CD8-positive, alpha-beta memory T cell (primary cell): ENCODE data around the gene ME2. TPM values are rescaled to one million over a fixed set of nuclear protein-coding genes. Genes with fewer than 3 reads are reported as not detected.
"Not testable (repeated sequence)": the region's sequence is repeated elsewhere in the genome, so short reads cannot be mapped to it uniquely, and the experiment has no call there.

ENCODE experiments used
- CTCF ChIA-PET: fragments of 350-600 bp; sonication (Branson Sonifier 250); formaldehyde crosslinking; loops from one replicate; lab custom pipeline; 2021; ENCODE audit warnings: antibody characterized with exemption; lab: Charles Lee
- POLR2A ChIA-PET: fragments of 350-600 bp; sonication (Branson Sonifier 250); formaldehyde crosslinking; loops from one replicate; lab custom pipeline; 2021; ENCODE audit warnings: antibody characterized with exemption; lab: Charles Lee
- DNase-seq, 5 donors: peaks; one replicate each; pipeline versions ENCODE4 v3.0.0 to v3.0.0-alpha.2; 2020 to 2022; ENCODE audit warnings: mixed read lengths in 1 of 5
- H3K27ac ChIP-seq: one replicate; pipeline ENCODE4 v1.7.0; 2013; ENCODE audit warnings: low read depth, mild to moderate bottlenecking, low read length, moderate library complexity
- H3K27me3 ChIP-seq: 2 replicates; pipeline ENCODE4 v1.7.0; 2013; ENCODE audit warnings: low read length, mild to moderate bottlenecking; ENCODE audit not compliant: insufficient read depth, poor library complexity, severe bottlenecking
- H3K36me3 ChIP-seq: 2 replicates; pipeline ENCODE4 v1.7.0; 2013; ENCODE audit warnings: mild to moderate bottlenecking, low read length, moderate library complexity; ENCODE audit not compliant: insufficient read depth
- H3K4me1 ChIP-seq: 2 replicates; pipeline ENCODE4 v1.7.0; 2013; ENCODE audit warnings: mild to moderate bottlenecking, low read length, moderate library complexity; ENCODE audit not compliant: insufficient read depth
- H3K4me3 ChIP-seq: 2 replicates; pipeline ENCODE4 v1.7.0; 2013; ENCODE audit warnings: mild to moderate bottlenecking, low read length
- H3K9me3 ChIP-seq: 2 replicates; pipeline ENCODE4 v1.7.0; 2013; ENCODE audit warnings: mild to moderate bottlenecking, low read length
- H3K27ac Mint-ChIP-seq, 8 donors: one replicate each; pipeline ENCODE4 v1.8.0; 2020 to 2021; ENCODE audit warnings: mixed read lengths in 8 of 8, mild to moderate bottlenecking in 6 of 8, inconsistent platforms in 3 of 8, moderate library complexity in 3 of 8
- H3K27me3 Mint-ChIP-seq, 2 donors: one replicate each; pipeline ENCODE4 v1.8.0; 2020 to 2021; ENCODE audit warnings: mixed read lengths in 2 of 2, mild to moderate bottlenecking in 1 of 2, moderate library complexity in 1 of 2
- H3K36me3 Mint-ChIP-seq, 3 donors: one replicate each; pipeline ENCODE4 v1.8.0; 2020 to 2021; ENCODE audit warnings: mixed read lengths in 3 of 3, inconsistent platforms in 1 of 3, mild to moderate bottlenecking in 1 of 3
- H3K4me1 Mint-ChIP-seq, 3 donors: one replicate each; pipeline ENCODE4 v1.8.0; 2020 to 2021; ENCODE audit warnings: mixed read lengths in 3 of 3, inconsistent platforms in 1 of 3, mild to moderate bottlenecking in 1 of 3
- H3K4me3 Mint-ChIP-seq, 7 donors: one replicate each; pipeline ENCODE4 v1.8.0; 2020 to 2021; ENCODE audit warnings: mixed read lengths in 7 of 7, mild to moderate bottlenecking in 6 of 7, moderate library complexity in 4 of 7, inconsistent platforms in 2 of 7
- H3K9me3 Mint-ChIP-seq, 5 donors: one replicate each; pipeline ENCODE4 v1.8.0; 2020 to 2022; ENCODE audit warnings: mixed read lengths in 5 of 5, mild to moderate bottlenecking in 3 of 5, moderate library complexity in 2 of 5, inconsistent platforms in 1 of 5
- polyA plus RNA-seq: library from polyadenylated mRNA; unstranded; fragments of 300-500 nt; fragmentation: Illumina TruSeq; gene quantifications from one replicate; pipeline ENCODE4 v1.2.3, GENCODE V29; 2021
- total RNA-seq, 2 experiments: library from RNA; stranded (reverse); gene quantifications; one replicate each; pipeline ENCODE4 v1.2.3, GENCODE V29; 2021

ME2 gene
- total and polyA plus RNA-seq, 3 experiments from 2014 or later, result 53.9 to 120 (median 114) TPM

GRCh38 chr18:50934545-50935211 lies 55.8 kb downstream of the ME2 start:
- Mint-ChIP-seq H3K4me1 (peaks cover 2 to 8% (median 4%) of the 10 kb centered on the region in 3 donors), H3K4me3 (no peak overlapping the region), H3K9me3 (no peaks in the 10 kb centered on the region), H3K27ac (peak overlapping the region in 1 of 8 donors; percentile 21), H3K36me3 (peaks cover 0 to 57% (median 14%) of the 10 kb centered on the region in 3 donors), H3K27me3 (no peaks in the 10 kb centered on the region)
- ChIA-PET CTCF (no interaction called here), POLR2A (interaction anchor here (0.6 kb wide), 1 partner anchor 11 kb away, joined by 3 read pairs; no protein-coding TSS in a partner anchor)
- no peak overlapping the region for H3K27ac ChIP-seq
- DNase-seq, result no peak
- no peaks in the 10 kb centered on the region for H3K9me3 ChIP-seq
- H3K27me3 ChIP-seq, result no peaks in the 10 kb centered on the region
- no peaks in the 10 kb centered on the region for H3K36me3 ChIP-seq
- H3K4me3 ChIP-seq, result no peak overlapping the region
- no peaks in the 10 kb centered on the region for H3K4me1 ChIP-seq

DNA sequence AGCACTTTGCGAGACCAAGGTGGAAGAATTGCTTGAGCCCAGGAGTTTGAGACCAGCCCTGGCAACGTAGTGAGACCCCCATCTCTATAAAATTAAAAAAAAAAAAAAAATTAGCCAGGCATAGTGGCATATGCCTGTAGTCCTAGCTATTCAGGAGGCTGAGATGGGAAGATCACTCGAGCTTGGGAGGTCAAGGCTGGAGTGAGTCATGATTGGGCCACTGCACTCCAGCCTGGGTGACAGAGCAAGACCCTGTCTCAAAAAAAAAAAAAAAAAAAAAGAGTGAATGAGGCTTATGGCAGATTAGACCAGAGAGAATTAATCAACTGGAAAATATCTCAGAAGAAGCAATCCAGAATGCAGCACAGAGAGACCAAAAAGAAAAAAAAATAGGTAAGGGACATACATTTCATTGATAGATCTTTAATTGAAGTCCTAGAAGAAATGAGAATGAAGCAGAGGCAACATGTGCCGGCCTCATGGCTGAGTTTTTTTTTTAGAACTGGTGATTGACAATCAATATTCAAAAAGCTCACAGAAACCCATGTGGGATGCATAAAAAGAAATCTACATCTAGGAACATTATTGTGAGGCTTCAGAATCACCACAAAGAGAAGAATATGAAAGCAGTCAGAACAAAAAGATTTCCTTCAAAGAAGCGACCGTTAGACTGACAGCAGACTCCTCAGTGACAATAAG lies 56.7 kb downstream of the ME2 start:
- DNase-seq, result no peak
- CTCF ChIA-PET, result no interaction called here
- H3K36me3 Mint-ChIP-seq, result peaks cover 0 to 58% (median 15%) of the 10 kb centered on the region in 3 donors
- Histone ChIP-seq H3K9me3 (no peaks in the 10 kb centered on the region), H3K4me1 (no peaks in the 10 kb centered on the region), H3K36me3 (peaks cover 3% of the 10 kb centered on the region), H3K27ac (no peak overlapping the region), H3K27me3 (no peaks in the 10 kb centered on the region), H3K4me3 (no peak overlapping the region)
- no peaks in the 10 kb centered on the region for H3K27me3 Mint-ChIP-seq
- H3K4me1 Mint-ChIP-seq, result peaks cover 2 to 8% (median 4%) of the 10 kb centered on the region in 3 donors
- no peak overlapping the region for H3K4me3 Mint-ChIP-seq
- H3K27ac Mint-ChIP-seq, result peak overlapping the region in 2 of 8 donors; percentile 30 to 46
- no peaks in the 10 kb centered on the region for H3K9me3 Mint-ChIP-seq
- POLR2A ChIA-PET, result interaction anchor here (0.6 kb wide), 1 partner anchor 12 kb away, joined by 3 read pairs; no protein-coding TSS in a partner anchor

GRCh38 chr18:50937183-50937582 lies 58.3 kb downstream of the ME2 start:
- CTCF ChIA-PET, result no interaction called here
- Mint-ChIP-seq H3K27ac (peak overlapping the region in 6 of 8 donors; percentile 2 to 72 (median 30)), H3K4me3 (no peak overlapping the region), H3K9me3 (no peaks in the 10 kb centered on the region), H3K27me3 (no peaks in the 10 kb centered on the region), H3K4me1 (peaks cover 2 to 8% (median 4%) of the 10 kb centered on the region in 3 donors), H3K36me3 (peaks cover 0 to 61% (median 15%) of the 10 kb centered on the region in 3 donors)
- Histone ChIP-seq H3K27me3 (no peaks in the 10 kb centered on the region), H3K4me3 (no peak overlapping the region), H3K4me1 (no peaks in the 10 kb centered on the region), H3K36me3 (peaks cover 3% of the 10 kb centered on the region), H3K27ac (no peak overlapping the region), H3K9me3 (no peaks in the 10 kb centered on the region)
- no peak for DNase-seq
- POLR2A ChIA-PET, result no interaction called here

DNA sequence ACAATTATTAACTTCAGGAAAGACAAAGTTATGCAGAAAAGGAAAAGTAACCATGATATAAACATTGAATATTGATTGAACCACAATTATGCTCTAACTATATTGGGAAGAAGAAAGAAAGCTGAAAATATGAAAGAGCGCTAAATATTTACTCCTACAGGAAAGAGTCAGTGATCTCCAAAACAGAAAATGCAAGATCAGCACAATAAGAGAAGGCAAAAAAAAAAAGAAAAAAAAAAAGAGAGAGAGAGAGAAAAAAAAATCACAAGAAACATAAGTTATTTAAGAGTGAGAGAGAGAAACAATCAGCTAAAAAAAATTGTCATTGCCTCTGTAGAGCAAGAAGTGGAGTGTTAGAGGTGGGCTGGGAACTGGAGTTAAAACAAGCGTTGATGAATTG lies 60.0 kb downstream of the ME2 start:
- H3K9me3 Mint-ChIP-seq, result no peaks in the 10 kb centered on the region
- Histone ChIP-seq H3K4me3 (no peak overlapping the region), H3K36me3 (peaks cover 3% of the 10 kb centered on the region), H3K4me1 (no peaks in the 10 kb centered on the region), H3K9me3 (no peaks in the 10 kb centered on the region), H3K27me3 (no peaks in the 10 kb centered on the region), H3K27ac (no peak overlapping the region)
- peaks cover 2 to 8% (median 4%) of the 10 kb centered on the region in 3 donors for H3K4me1 Mint-ChIP-seq
- H3K27me3 Mint-ChIP-seq, result no peaks in the 10 kb centered on the region
- peak overlapping the region in 6 of 8 donors; percentile 8 to 87 (median 64) for H3K27ac Mint-ChIP-seq
- H3K4me3 Mint-ChIP-seq, result no peak overlapping the region
- ChIA-PET POLR2A (interaction anchor here (0.6 kb wide), 1 partner anchor 27 kb away, joined by 6 read pairs; no protein-coding TSS in a partner anchor), CTCF (interaction anchor here (1.5 to 1.7 kb wide), 2 partner anchors 112 to 119 kb away, joined by 4 to 6 read pairs; no protein-coding TSS in a partner anchor)
- no peak for DNase-seq
- H3K36me3 Mint-ChIP-seq, result peaks cover 0 to 53% (median 13%) of the 10 kb centered on the region in 3 donors

GRCh38 chr18:50944245-50944932 lies 65.5 kb downstream of the ME2 start:
- Mint-ChIP-seq H3K36me3 (peaks cover 0 to 52% (median 12%) of the 10 kb centered on the region in 3 donors), H3K4me3 (no peak overlapping the region), H3K27ac (peak overlapping the region in 2 of 8 donors; percentile 68 to 69), H3K27me3 (no peaks in the 10 kb centered on the region), H3K9me3 (no peaks in the 10 kb centered on the region), H3K4me1 (no peaks in the 10 kb centered on the region)
- H3K27ac ChIP-seq, result no peak overlapping the region
- H3K4me1 ChIP-seq, result no peaks in the 10 kb centered on the region
- H3K9me3 ChIP-seq, result no peaks in the 10 kb centered on the region
- ChIA-PET POLR2A (no interaction called here), CTCF (interaction anchor here (0.8 kb wide), 1 partner anchor 11 kb away, joined by 3 read pairs; no protein-coding TSS in a partner anchor)
- H3K27me3 ChIP-seq, result no peaks in the 10 kb centered on the region
- peaks cover 3% of the 10 kb centered on the region for H3K36me3 ChIP-seq
- H3K4me3 ChIP-seq, result no peak overlapping the region
- no peak for DNase-seq

GRCh38 chr18:50945918-50946317 lies 67.0 kb downstream of the ME2 start:
- H3K4me3 Mint-ChIP-seq, H3K27ac Mint-ChIP-seq, CTCF ChIA-PET, H3K9me3 ChIP-seq, H3K9me3 Mint-ChIP-seq, H3K27me3 ChIP-seq, POLR2A ChIA-PET, H3K27ac ChIP-seq, H3K36me3 ChIP-seq, H3K27me3 Mint-ChIP-seq, H3K4me1 ChIP-seq, H3K4me3 ChIP-seq, H3K4me1 Mint-ChIP-seq, DNase-seq: not testable (repeated sequence)
- H3K36me3 Mint-ChIP-seq, result peaks cover 0 to 42% (median 9%) of the 10 kb centered on the region in 3 donors

DNA sequence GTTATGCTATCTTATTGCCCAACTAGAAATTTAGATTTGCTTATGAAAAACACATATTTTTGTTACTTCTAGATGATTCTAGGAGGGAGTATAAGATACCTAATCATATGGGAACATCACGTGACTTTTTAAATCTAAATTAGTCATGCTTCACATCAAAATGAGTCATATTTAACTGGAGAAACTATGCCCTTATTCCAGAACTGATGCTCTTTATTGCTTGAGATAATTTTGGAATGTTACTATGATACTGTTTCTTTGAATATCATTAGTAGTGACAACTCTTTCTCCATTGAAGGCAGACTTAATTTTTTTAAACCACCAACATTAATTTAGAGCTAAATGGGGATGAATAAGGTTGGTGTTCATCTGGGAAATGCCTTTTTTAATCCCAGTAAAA lies 69.0 kb downstream of the ME2 start:
- Histone ChIP-seq H3K9me3 (no peaks in the 10 kb centered on the region), H3K36me3 (no peaks in the 10 kb centered on the region), H3K27ac (no peak overlapping the region), H3K27me3 (no peaks in the 10 kb centered on the region), H3K4me3 (no peak overlapping the region), H3K4me1 (no peaks in the 10 kb centered on the region)
- H3K27ac Mint-ChIP-seq, result no peak overlapping the region
- H3K9me3 Mint-ChIP-seq, result no peaks in the 10 kb centered on the region
- H3K4me3 Mint-ChIP-seq, result no peak overlapping the region
- ChIA-PET CTCF (no interaction called here), POLR2A (no interaction called here)
- H3K4me1 Mint-ChIP-seq, result no peaks in the 10 kb centered on the region
- no peaks in the 10 kb centered on the region for H3K27me3 Mint-ChIP-seq
- H3K36me3 Mint-ChIP-seq, result peaks cover 0 to 35% (median 9%) of the 10 kb centered on the region in 3 donors
- DNase-seq, result no peak
